Heart right ventricle (tissue), 16 donors: ENCODE measurements around the gene SMAD1. TPM values are rescaled to one million over a fixed set of nuclear protein-coding genes. Genes with fewer than 3 reads are reported as not detected.

ENCODE experiments used
- ATAC-seq, 8 donors: fragments of 200-7000 bp; cut with Tn5 transposase; one replicate each; pipeline ENCODE4 v1.9.1; 2020; ENCODE audit warnings: mild to moderate bottlenecking in 8 of 8, moderate library complexity in 8 of 8, moderate number of reproducible peaks in 1 of 8
- DNase-seq, 2 donors: peaks; one replicate each; pipeline ENCODE4 v3.0.0-alpha.2; 2020
- H3K27ac ChIP-seq, 10 donors: fragments of 200-600 bp; sonication (generic) in 2 of 10; one replicate each; pipeline versions ENCODE4 v1.5.0 to v1.8.0; 2020 to 2022; ENCODE audit warnings: mild to moderate bottlenecking in 3 of 10
- H3K27me3 ChIP-seq, 7 donors: fragments of 200-600 bp; one replicate each; pipeline ENCODE4 v1.8.0; 2021 to 2022; ENCODE audit warnings: mild to moderate bottlenecking in 2 of 7
- H3K36me3 ChIP-seq, 9 donors: fragments of 200-600 bp; sonication (generic) in 1 of 9; one replicate each; pipeline versions ENCODE4 v1.5.0 to v1.8.0; 2020 to 2022; ENCODE audit warnings: mild to moderate bottlenecking in 2 of 9
- H3K4me1 ChIP-seq, 9 donors: fragments of 200-600 bp; sonication (generic) in 1 of 9; one replicate each; pipeline versions ENCODE4 v1.5.0 to v1.8.0; 2020 to 2022; ENCODE audit warnings: mild to moderate bottlenecking in 4 of 9
- H3K4me3 ChIP-seq, 10 donors: fragments of 200-600 bp; sonication (generic) in 2 of 10; one replicate each; pipeline versions ENCODE4 v1.5.0 to v1.8.0; 2020 to 2022; ENCODE audit warnings: mild to moderate bottlenecking in 7 of 10, moderate library complexity in 2 of 10
- H3K9me3 ChIP-seq, 11 donors: fragments of 200-600 bp in 10 of 11; sonication (generic) in 2 of 11; one replicate each; pipeline versions ENCODE4 v1.5.0 to v1.8.0; 2013 to 2022; ENCODE audit warnings: mild to moderate bottlenecking in 2 of 11, control low read depth in 1 of 11, moderate library complexity in 1 of 11
- WGBS, 2 donors: extraction: QIAGEN DNeasy Blood & Tissue Kit; methylation state at CpG; one replicate each; pipeline ENCODE4 v1.1.7; 2013; ENCODE audit warnings: inconsistent platforms in 1 of 2; 5-methylcytosine and 5-hydroxymethylcytosine counted together
- intact Hi-C, 10 donors: fragments of 100-400 bp; cut with DNase I; formaldehyde crosslinking; loops; one replicate each; pipeline versions ENCODE4 v1.11.1 to v1.14.2; 2022
- polyA plus RNA-seq, 2 donors: library from polyadenylated mRNA; stranded (reverse); fragments of 200-250 nt; gene quantifications; one replicate each; pipeline ENCODE4 v1.2.3, GENCODE V29; 2013
- total RNA-seq, 10 donors: library from RNA; stranded (reverse); fragmentation: NEBNext Ultra II Directional in 3 of 10; extraction: Animal tissue kit (Norgen Biotek cat#: 25700) in 3 of 10; gene quantifications; one replicate each; pipeline versions ENCODE4 v1.2.1 to v1.2.4, GENCODE V29; 2021 to 2023
- TF ChIP-seq, protein P1 (sequence below), 9 donors: fragments of 200-600 bp; sonication (generic) in 2 of 9; IDR thresholded peaks; one replicate each; pipeline versions ENCODE4 v1.5.0 to v1.8.0; 2021 to 2022; ENCODE audit warnings: antibody characterized with exemption in 9 of 9, mild to moderate bottlenecking in 5 of 9, moderate library complexity in 1 of 9
- donor health status: Arrhythmogenic right ventricular cardiomyopathy.
- donor health status: ischemic (EF 13 %, LVEDD 7.1; RV severe dilation, severe dysfunction).
- donor health status: healthy with polysubstance abuse.
- donor health status: DM: no; HTN: yes; CAD: no.
- donor health status: DM: no; HTN: no; CAD: no.
- donor health status: ischemic (EF 25% LVEDD 6.9; RV normal size, moderate dysfunction).
- donor health status: ischemic (EF 25% LVEDD 5.7; RV mildly dilated, moderate dysfunction).
- donor health status: healthy.
- donor health status: DM: yes; HTN: yes; CAD: no.
- donor health status: Ischemic cardiomyopathy.
- donor health status: ischemic (EF 35%, LVEDD 5.7; RV mildly dilated, moderate dysfunction).
- donor health status: nonischemic (EF 11% LVEDD 7.7; RV severe dilation, severe dysfunction).
- donor health status: DM: yes; HTN: yes; CAD: no.
- donor health status: PGD.
- donor health status: ischemic (EF 29% LVEDD 5.4; RV normal size, mild dysfunction).
- donor health status: nonischemic (EF 23%, LVEDD 6.1; RV moderate dilation, normal function).

Gene SMAD1
- total and polyA plus RNA-seq, 12 donors = 2.6 to 19.4 (median 14.8) TPM

DNA sequence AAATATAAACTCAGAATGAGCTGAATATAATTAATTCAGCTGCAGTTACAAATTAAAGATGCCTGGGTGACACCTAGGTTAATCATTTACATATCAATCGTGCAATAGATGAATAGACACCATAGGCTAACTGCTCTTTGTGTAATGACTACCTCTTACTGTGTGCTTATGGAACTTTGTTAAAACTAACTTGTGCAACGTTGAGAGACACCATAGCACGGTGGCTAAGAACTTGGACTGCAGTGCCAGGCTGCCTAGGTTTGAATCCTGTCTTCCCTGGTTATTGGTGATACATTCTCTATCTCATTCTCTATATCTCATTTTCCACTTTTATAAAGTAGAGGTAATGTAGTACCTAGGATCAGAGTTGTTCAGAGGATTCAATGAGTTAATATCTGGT, 46.9 kb downstream of the SMAD1 start:
- peaks cover 0 to 8% (median 0%) of the 10 kb centered on the region in 9 donors for H3K36me3 ChIP-seq
- ATAC-seq = no peak
- H3K4me1 ChIP-seq = peaks cover 0 to 78% (median 50%) of the 10 kb centered on the region in 9 donors
- H3K27ac ChIP-seq = no peak overlapping the region
- H3K9me3 ChIP-seq = no peaks in the 10 kb centered on the region
- intact Hi-C loops = no loop called here
- no peaks in the 10 kb centered on the region for H3K27me3 ChIP-seq
- no peak for DNase-seq
- 91% methylated on average over 3 of the region's 3 CpGs for WGBS, 2 donors
- no peak overlapping the region for H3K4me3 ChIP-seq
- TF ChIP-seq, protein P1, sequence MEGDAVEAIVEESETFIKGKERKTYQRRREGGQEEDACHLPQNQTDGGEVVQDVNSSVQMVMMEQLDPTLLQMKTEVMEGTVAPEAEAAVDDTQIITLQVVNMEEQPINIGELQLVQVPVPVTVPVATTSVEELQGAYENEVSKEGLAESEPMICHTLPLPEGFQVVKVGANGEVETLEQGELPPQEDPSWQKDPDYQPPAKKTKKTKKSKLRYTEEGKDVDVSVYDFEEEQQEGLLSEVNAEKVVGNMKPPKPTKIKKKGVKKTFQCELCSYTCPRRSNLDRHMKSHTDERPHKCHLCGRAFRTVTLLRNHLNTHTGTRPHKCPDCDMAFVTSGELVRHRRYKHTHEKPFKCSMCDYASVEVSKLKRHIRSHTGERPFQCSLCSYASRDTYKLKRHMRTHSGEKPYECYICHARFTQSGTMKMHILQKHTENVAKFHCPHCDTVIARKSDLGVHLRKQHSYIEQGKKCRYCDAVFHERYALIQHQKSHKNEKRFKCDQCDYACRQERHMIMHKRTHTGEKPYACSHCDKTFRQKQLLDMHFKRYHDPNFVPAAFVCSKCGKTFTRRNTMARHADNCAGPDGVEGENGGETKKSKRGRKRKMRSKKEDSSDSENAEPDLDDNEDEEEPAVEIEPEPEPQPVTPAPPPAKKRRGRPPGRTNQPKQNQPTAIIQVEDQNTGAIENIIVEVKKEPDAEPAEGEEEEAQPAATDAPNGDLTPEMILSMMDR (IDR thresholded peaks at IDR 0.05) = no peak

DNA sequence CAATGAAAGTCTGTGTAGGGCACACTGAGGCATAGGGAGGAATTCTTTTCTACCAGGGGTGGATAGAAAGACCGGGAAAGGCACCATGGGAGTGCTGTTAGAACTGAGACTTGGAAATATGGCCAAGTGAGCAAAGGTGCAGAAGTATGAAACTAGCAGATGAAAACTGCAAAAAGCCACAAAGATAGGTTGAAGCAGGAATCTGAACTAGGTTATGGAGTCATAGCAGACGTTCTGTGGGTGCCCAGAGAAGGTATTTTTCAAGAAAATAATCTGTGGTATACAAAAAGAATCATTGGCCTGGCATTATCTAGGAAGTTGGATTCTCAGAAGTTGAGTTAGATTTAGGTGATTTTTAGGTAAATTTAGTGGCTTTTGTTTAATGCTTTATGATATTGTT, 48.5 kb downstream of the SMAD1 start:
- no peak for DNase-seq
- no peak for ATAC-seq
- TF ChIP-seq, protein P1 (IDR thresholded peaks at IDR 0.05) = no peak
- no peaks in the 10 kb centered on the region for H3K27me3 ChIP-seq
- peaks cover 0 to 8% (median 0%) of the 10 kb centered on the region in 9 donors for H3K36me3 ChIP-seq
- 85 to 88% methylated on average over 2 of the region's 2 CpGs for WGBS, 2 donors
- H3K4me1 ChIP-seq = peaks cover 0 to 63% (median 39%) of the 10 kb centered on the region in 9 donors
- intact Hi-C loops = loop anchor here in 1 of 10 donors (10.0 kb wide), 1 partner anchor 45 kb away; the partner anchor contains the start of gene SMAD1
- H3K27ac ChIP-seq = no peak overlapping the region
- H3K9me3 ChIP-seq = no peaks in the 10 kb centered on the region
- no peak overlapping the region for H3K4me3 ChIP-seq

DNA sequence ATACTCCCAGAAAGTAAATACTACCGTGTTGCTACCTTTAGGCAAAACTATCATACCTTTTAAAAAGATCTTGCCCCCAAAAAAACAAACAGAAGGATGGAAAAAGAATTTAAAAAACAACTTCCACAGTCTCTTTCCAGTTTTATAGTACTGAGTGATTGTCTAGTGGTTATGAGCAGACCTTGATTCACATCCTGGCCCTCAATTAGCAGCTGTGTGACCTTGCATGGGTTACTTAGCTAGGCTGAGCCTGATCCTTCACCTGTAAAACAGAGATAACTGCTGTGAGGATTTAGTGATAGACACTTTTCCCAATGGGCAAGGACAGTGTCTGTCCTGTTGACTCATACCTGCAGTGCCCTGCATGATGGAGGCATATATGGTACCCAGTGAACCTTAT, 49.0 kb downstream of the SMAD1 start:
- no peaks in the 10 kb centered on the region for H3K27me3 ChIP-seq
- TF ChIP-seq, protein P1 (IDR thresholded peaks at IDR 0.05) = no peak
- DNase-seq = no peak
- ATAC-seq = no peak
- H3K27ac ChIP-seq = no peak overlapping the region
- H3K36me3 ChIP-seq = peaks cover 0 to 8% (median 0%) of the 10 kb centered on the region in 9 donors
- H3K4me1 ChIP-seq = peaks cover 0 to 58% (median 34%) of the 10 kb centered on the region in 9 donors
- no peaks in the 10 kb centered on the region for H3K9me3 ChIP-seq
- WGBS, 2 donors = 79 to 94% methylated on average over 1 of the region's 1 CpG
- intact Hi-C loops = loop anchor here in 1 of 10 donors (10.0 kb wide), 1 partner anchor 46 kb away; the partner anchor contains the start of gene SMAD1
- H3K4me3 ChIP-seq = no peak overlapping the region

DNA sequence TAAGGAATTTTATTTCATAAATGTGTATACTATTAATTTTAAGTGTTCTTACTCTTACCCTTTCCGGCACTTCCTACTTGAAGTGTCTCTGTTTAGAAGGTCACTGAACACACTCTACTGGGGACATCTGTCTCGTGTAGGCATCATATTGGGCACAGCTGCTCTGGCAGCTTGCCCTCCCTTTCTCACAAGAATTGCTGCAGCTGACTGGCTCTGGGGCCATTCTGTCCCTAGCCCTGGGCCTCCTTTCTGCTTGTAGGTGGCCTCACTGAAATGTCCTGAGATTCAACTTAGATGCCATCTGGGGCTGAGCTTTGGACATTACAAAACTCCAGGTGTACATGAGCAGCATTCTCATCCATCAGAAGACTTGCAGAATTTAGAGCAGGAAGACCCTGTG, 49.6 kb downstream of the SMAD1 start:
- TF ChIP-seq, protein P1 (IDR thresholded peaks at IDR 0.05) = no peak
- Histone ChIP-seq H3K36me3 (peaks cover 0 to 8% (median 0%) of the 10 kb centered on the region in 9 donors), H3K27me3 (no peaks in the 10 kb centered on the region), H3K4me3 (no peak overlapping the region), H3K4me1 (peaks cover 0 to 58% (median 32%) of the 10 kb centered on the region in 9 donors), H3K9me3 (no peaks in the 10 kb centered on the region), H3K27ac (peak overlapping the region in 1 of 10 donors; percentile 28)
- DNase-seq (peak; percentile 16 to 33), ATAC-seq (peak in 7 of 8 donors; percentile 38 to 86 (median 78))
- WGBS, 2 donors = 30 to 46% methylated on average over 2 of the region's 2 CpGs
- intact Hi-C loops = loop anchor here in 1 of 10 donors (10.0 kb wide), 1 partner anchor 46 kb away; the partner anchor contains the start of gene SMAD1
